Measurements from ENCODE around the gene STXBP5L.
A peak's percentile ranks its signal among the peaks of the same experiment; 100 is the strongest.
"Not testable (repeated sequence)": the region's sequence is repeated elsewhere in the genome, so short reads cannot be mapped to it uniquely, and the experiment has no call there.

STXBP5L gene

DNA sequence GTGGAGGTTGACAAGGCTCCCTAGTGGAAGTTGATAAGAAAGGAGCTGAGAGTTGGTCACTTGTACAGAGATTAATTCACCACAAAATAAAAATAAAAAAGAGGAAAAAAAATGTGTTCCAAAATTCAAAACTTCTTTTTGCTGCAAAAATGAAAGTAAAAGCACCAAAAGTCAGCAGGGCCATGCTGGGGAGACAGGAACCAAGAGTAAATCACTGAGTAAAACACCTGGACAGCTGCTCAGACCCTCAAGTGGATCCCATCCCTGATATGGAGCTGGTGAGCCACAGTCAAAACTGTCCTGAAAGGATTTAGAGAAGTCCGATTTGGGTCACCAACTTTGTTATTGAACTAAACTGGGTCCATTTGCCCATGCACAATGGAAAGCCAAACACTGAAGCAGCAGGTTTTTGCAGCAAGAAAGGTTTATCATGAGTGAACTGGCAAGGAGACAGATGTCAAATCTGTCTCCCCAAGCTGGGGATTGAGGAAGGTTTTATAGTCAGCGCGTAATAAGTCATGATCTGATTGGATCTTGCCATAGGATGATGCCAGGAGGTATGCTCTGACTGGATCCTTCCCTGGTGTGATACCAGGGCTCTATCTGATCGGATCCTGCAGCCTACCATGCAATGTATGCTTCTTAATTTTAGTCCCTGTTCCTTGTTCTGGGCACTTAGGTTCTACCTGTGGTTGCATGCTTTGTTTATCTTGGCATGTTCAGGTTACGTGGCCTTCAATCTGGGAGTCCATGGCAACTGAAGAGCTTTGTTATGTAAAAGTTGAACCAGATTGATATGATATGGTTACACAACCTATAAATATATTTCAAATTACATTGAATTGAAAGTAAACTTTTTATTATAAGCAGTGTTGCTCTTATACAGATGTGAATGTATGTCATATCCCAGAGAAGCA lies 324.6 kb downstream of the STXBP5L start:
- no peak for DNase-seq

DNA sequence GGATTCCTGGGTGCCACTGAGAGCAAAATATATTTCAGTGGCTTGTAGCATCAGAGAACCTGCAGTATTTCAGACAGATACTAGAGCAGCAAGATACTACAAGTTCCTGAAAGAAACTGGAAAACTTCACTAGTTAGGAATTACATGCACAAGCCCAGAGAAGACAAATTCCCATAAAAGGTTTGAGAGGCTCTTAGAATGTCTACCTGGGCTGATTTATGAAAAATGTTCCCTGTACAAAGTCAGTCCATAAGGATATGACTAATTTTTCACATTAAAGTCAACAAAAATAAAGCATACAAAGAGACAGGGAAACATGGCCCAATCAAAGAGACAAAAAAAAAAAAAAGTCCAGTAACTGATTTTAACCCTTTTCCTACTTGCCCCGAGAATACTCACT lies 335.2 kb downstream of the STXBP5L start:
- no peak for DNase-seq

DNA sequence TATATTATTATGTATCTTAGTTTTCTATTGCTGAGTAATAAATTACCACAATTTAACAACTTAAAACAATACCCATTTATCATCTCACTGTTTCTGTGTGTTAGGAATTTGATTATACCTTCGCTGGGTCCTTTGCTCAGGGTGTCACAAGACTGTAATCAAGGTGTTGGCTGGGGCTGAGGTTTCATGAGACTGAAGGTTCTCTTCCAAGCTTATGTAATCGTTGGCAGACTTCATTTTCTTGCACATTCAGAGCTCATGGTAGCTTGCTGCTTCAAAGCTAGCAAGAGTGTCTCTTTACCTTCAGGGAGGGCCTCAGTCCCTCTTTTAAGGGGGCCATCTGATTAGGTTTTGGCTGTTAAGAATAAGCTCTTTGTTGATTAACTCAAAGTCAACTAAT lies 344.7 kb downstream of the STXBP5L start:
- DNase-seq, result no peak

- DNase-seq, result no peak
Observed at GRCh38 chr3:121269389-121269788, 361.4 kb downstream of the STXBP5L start.

GRCh38 chr3:121274411-121274810 lies 366.4 kb downstream of the STXBP5L start:
- no peak for DNase-seq

DNA sequence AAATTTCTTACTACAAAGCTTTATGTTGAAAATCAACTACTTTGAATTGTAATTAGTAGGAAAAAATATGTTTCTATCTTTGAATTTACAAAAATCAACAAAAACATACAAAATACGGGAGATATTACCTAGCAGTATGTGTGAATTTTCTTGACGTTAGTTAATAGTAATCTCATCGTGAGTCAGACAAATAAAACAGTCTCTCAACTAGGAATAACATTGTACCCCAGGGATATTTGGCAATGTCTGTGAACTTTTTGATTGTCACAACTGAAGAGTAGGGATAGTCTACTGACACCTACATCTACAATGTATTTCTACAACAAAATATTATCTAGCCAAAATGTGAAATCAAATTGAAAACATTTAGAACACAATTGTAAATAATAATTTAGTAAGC lies 387.4 kb downstream of the STXBP5L start:
- no peak for DNase-seq

- no peak for DNase-seq
Observed at GRCh38 chr3:121295979-121296378, 388.0 kb downstream of the STXBP5L start.

DNA sequence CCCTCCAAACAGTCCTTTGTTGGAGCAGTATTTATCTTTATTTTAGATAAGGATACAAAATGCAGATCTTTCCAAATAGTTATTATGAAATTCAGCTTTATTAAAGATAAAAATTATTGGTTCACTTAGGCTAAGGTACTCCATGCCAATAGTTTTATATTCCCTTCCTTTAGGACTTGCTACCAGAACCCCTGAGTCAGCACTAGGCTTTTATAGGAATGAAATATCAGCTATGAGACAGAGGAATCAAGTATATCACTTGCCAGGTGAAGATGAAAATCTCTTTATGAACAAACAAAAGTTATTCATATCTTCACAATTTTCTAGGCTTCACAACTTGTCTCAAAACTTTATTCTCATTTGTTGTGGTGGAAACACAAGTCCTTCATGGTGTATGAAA lies 416.3 kb downstream of the STXBP5L start:
- no peak for DNase-seq

DNA sequence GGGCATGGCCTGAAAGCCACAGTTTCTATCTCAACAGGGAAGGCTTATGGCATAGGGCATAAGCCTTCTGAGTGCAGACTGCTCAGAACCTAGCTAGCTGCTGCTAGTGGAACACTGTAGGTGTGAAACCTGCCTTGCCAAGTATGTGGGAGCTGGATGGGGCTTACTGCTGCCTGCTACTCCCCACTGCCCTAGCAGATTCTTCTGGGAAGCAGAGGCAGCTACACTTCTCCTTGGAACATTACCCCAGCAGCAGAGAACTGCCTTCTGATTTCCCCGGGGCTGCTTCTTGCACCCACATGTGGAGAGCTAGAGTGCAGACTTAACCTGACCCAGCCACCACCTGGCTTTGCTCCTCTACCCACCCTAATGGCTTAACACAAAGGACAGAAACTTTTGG lies 422.1 kb downstream of the STXBP5L start:
- no peak for DNase-seq

- no peak for DNase-seq
Observed at GRCh38 chr3:121330634-121331033, 422.6 kb downstream of the STXBP5L start.

DNA sequence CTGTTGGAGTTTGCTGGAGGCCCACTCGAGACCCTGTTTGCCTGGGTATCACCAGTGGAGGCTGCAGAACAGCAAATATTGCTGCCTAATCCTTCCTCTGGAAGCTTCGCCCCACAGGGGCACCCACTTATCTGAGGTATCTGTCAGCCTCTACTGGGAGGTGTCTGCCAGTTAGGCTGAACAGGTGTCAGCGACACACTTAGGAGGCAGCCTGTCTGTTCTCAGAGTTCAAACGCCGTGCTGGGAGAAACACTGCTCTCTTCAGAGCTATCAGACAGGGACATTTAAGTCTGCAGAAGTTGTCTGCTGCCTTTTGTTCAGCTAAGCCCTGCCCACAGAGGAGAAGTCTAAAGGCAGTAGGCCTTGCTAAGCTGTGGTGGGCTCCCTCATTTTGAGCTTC lies 448.0 kb downstream of the STXBP5L start:
- not testable (repeated sequence) for DNase-seq

DNA sequence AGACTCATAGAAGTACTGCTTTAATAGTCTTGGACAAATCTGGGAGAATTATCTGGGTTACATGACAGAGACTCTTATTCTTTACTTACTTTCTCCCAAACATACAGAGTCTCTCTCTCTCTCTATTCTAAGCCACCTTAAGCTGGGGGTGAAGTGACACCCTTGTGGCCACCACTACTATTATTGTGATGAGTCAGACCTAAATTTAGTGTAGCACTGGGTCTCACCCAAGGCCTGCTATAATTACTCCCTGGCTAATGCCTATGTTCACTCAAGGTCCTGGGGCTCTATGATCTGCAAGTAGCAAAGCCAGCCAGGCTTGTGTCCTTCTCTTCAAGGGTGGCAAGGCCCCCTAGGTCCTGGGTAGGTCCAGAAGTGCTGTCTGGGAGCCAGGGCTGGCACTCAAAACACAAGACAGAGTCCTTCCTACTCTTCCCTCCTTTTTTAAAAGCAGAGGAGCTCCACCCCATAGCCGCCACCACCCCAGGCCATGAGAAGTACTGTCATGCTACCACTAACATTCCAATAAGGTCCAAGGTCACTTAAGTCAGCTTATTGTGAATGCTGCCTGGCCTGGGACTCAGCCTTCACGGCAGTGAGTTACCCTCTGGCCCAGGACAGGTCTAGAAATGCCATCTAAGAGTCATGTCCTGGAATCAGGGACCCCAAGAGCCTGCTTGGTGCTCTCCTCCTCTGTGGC lies 454.2 kb downstream of the STXBP5L start:
- no peak for DNase-seq

- DNase-seq, result not testable (repeated sequence)
Observed at GRCh38 chr3:121388308-121388707, 480.3 kb downstream of the STXBP5L start.

DNA sequence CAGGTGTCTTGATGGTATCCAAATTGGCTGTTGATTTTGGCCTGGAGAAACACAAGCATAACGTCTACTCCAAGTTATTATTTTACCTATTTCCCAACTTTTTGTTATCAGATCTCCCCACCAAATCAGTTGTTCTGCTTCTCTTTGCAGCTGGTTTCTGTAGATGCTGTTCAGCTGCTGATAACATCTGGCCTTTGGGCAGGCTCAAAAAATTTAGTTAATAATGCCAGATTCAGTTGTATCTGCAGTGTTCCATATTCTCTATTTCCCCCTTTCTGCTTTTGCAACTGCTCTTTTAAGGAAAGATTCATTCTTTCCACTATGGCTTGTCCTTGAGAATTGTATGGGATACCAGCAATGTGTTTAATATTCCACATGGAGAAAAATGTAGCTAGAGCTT lies 488.0 kb downstream of the STXBP5L start:
- not testable (repeated sequence) for DNase-seq

- not testable (repeated sequence) for DNase-seq
Observed at GRCh38 chr3:121398051-121398450, 490.0 kb downstream of the STXBP5L start.

DNA sequence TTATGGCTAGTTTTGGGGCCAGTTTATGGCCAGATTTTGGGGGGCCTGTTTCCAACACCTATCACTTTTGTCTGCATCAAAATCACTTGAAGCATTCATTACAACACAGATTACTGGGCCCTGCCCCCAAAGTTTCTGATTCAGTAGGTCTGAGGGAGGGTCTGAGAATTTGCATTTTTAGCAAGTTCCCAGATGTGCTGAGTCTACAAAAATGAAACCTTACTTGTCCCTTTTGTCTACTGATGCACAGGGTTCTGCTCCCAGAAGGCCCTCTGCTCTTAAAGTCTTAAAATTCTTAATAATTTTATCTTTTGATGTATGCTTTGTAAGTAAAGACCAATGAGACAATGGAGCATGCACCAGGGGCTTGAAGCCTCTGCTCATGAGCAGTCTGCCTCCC lies 491.8 kb downstream of the STXBP5L start:
- DNase-seq, result no peak

DNA sequence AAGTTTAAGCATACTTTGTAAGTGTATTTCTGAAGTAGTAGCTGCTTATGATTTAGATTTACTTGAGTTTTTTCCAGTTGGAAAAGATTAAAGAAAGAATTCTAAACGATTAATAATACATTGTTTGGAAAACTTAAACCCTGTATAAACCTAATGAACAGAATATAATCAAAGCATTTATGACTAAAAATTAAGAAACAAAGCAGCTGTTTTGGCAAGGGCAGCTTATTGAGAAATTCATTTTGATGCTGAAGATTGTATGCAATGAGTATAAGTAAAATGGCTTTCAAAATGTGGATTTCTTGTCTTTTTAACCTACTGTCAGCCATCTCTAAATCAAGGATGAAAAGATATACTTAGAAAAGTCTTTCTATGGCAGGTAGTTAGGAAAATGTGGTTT lies 497.6 kb downstream of the STXBP5L start:
- no peak for DNase-seq

- no peak for DNase-seq
Observed at GRCh38 chr3:121411523-121411922, 503.5 kb downstream of the STXBP5L start.

GRCh38 chr3:121414924-121415323 lies 506.9 kb downstream of the STXBP5L start:
- no peak for DNase-seq

- DNase-seq, result no peak
Observed at GRCh38 chr3:121418182-121418581, 510.2 kb downstream of the STXBP5L start.

DNA sequence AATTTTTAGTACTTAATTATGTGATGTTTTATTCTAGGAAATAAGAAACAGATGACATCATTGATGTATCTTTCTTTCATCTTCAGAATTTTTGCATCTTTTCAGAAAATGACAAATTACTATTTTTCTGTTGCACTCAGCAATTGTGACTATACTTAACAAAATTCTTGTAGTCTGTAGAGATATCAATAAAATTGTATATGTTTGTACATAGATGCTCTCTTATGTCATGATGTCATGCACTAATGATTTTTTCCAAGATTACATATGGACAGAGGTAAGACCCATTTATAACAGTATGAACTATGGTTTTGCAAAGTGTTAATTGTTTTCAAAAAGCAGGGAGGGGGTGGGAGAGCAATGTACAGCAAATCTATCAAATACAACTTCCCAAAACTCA lies 516.5 kb downstream of the STXBP5L start:
- no peak for DNase-seq

DNA sequence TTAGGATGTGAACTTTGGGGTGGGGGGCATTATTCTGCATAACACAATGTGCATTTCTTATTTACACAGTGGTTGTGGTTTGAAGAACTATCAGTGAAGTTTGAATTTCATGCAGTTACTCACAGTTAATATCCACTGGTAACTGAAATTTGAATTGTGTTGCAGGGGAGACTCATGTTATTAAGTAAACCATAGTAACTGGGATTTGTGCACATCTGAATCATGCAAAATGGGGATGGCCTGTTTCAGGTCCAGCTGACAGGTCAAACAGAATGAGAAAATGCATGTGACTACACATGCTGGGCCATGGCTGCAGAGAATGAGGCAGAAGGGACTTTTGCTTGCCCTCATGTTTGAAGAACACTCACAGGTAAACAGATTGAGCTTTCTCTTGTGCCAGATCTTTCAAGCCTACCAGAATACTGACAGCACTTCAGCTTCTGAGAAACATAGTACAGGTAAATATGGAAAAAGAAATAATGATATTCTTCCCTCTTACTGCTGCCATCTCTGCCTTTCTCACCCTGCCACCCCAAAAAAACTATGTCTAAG lies 522.7 kb downstream of the STXBP5L start:
- DNase-seq, result no peak

- peak; percentile 79 for DNase-seq
Observed at GRCh38 chr3:121431726-121432517, 523.9 kb downstream of the STXBP5L start.
